Measurements from ENCODE around the gene ENAH. TPM values are rescaled to one million over a fixed set of nuclear protein-coding genes. Genes with fewer than 3 reads are reported as not detected.
"Not testable (repeated sequence)": the region's sequence is repeated elsewhere in the genome, so short reads cannot be mapped to it uniquely, and the experiment has no call there.

The ENAH gene
- total RNA-seq, 1 donor from 2014 or later, result 749 TPM

DNA sequence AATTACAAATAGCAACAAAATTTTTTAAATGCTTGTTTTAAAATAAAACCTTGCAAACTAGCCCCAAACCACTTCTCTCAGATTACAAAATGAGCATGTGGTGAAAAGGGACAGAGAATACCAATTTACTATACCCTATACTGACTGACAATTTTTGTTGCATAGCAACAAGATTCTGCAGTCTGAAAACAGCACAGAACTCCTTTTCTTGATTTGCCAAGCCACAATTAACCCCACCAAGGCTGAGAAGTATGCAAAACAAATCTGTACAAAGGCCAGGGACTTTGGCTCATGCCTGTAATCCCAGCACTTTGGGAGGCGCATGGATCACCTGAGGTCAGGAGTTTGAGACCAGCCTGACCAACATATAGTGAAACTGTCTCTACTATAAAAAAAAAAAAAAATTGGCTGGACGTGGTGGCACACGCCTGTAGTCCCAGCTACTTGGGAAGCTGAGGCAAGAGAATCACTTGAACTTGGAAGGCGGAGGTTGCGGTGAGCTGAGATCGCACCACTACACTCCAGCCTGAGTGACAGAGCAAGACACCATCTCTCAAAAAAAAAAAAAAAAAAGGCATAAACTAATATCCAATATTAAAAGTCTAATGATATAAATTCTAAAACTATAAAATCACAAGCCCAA lies 21.8 kb downstream of the ENAH start:
- H3K79me2 ChIP-seq (ENCODE audit: insufficient read depth, low read length), result peaks cover 100% of the 10 kb centered on the region
- FAIRE-seq (no peak), DNase-seq (ENCODE audit: low read depth) (peak; percentile 56)
- H3K9me3 Mint-ChIP-seq (ENCODE audit: unreplicated experiment), result no peaks in the 10 kb centered on the region
- no peaks in the 10 kb centered on the region for H3K9me3 ChIP-seq (ENCODE audit: insufficient read depth, low read depth, low read length)
- H3K9ac ChIP-seq (ENCODE audit: low read length), result no peak overlapping the region
- no peaks in the 10 kb centered on the region for H3K27me3 ChIP-seq (ENCODE audit: insufficient read depth, low read length)
- H3K27ac Mint-ChIP-seq (ENCODE audit: unreplicated experiment), result peak overlapping the region; percentile 77
- H3K4me3 Mint-ChIP-seq (ENCODE audit: unreplicated experiment), result peak overlapping the region; percentile 20
- H4K20me1 ChIP-seq (ENCODE audit: insufficient read depth, low read length), result peaks cover 92% of the 10 kb centered on the region
- H3K4me3 ChIP-seq (ENCODE audit: insufficient read depth, low read depth, low read length), result no peak overlapping the region
- peaks cover 69% of the 10 kb centered on the region for H3K4me1 Mint-ChIP-seq (ENCODE audit: low read depth, unreplicated experiment)
- H3K27ac ChIP-seq (ENCODE audit: low read depth, low read length), result no peak overlapping the region
- no peaks in the 10 kb centered on the region for H3K36me3 ChIP-seq (ENCODE audit: insufficient read depth, low read length)
- TF ChIP-seq, protein P1, sequence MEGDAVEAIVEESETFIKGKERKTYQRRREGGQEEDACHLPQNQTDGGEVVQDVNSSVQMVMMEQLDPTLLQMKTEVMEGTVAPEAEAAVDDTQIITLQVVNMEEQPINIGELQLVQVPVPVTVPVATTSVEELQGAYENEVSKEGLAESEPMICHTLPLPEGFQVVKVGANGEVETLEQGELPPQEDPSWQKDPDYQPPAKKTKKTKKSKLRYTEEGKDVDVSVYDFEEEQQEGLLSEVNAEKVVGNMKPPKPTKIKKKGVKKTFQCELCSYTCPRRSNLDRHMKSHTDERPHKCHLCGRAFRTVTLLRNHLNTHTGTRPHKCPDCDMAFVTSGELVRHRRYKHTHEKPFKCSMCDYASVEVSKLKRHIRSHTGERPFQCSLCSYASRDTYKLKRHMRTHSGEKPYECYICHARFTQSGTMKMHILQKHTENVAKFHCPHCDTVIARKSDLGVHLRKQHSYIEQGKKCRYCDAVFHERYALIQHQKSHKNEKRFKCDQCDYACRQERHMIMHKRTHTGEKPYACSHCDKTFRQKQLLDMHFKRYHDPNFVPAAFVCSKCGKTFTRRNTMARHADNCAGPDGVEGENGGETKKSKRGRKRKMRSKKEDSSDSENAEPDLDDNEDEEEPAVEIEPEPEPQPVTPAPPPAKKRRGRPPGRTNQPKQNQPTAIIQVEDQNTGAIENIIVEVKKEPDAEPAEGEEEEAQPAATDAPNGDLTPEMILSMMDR (IDR thresholded peaks at IDR 0.05; ENCODE audit: insufficient read depth, low read depth, low read length), result no peak
- no peak for TF ChIP-seq EZH2 (IDR thresholded peaks at IDR 0.05; ENCODE audit: insufficient read depth, low read length)
- no peak overlapping the region for H3K4me2 ChIP-seq (ENCODE audit: low read length)
- H3K4me1 ChIP-seq (ENCODE audit: insufficient read depth, low read length), result peaks cover 12% of the 10 kb centered on the region
- peaks cover 14% of the 10 kb centered on the region for H3K36me3 Mint-ChIP-seq (ENCODE audit: low read depth, unreplicated experiment)
- no peaks in the 10 kb centered on the region for H3K27me3 Mint-ChIP-seq (ENCODE audit: low read depth, unreplicated experiment)
- no peak overlapping the region for H2AFZ ChIP-seq (ENCODE audit: low read depth, low read length)

DNA sequence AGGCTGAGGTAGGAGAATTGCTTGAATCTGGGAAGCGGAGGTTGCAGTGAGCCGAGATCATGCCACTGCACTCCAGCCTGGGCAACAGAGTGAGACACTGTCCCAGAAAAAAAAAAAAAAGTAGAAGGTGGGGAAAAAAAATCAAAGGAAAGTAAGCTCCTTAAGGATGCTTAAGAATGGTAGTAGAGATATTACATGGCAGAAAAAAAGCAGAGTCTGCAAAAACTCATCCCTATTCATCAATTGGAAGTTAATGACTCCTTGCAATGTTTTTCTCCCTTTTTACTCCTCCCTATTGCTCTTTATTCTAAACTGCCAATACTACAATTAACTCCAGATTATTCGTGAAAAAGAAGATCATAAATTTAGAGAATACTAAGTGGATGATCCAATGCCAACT lies 23.4 kb downstream of the ENAH start:
- Histone ChIP-seq H3K9me3 (ENCODE audit: insufficient read depth, low read depth, low read length) (no peaks in the 10 kb centered on the region), H3K27ac (ENCODE audit: low read depth, low read length) (no peak overlapping the region), H3K9ac (ENCODE audit: low read length) (no peak overlapping the region), H2AFZ (ENCODE audit: low read depth, low read length) (no peak overlapping the region), H3K36me3 (ENCODE audit: insufficient read depth, low read length) (no peaks in the 10 kb centered on the region), H3K27me3 (ENCODE audit: insufficient read depth, low read length) (no peaks in the 10 kb centered on the region), H3K4me2 (ENCODE audit: low read length) (no peak overlapping the region), H4K20me1 (ENCODE audit: insufficient read depth, low read length) (peaks cover 92% of the 10 kb centered on the region), H3K4me1 (ENCODE audit: insufficient read depth, low read length) (peaks cover 14% of the 10 kb centered on the region), H3K4me3 (ENCODE audit: insufficient read depth, low read depth, low read length) (no peak overlapping the region), H3K79me2 (ENCODE audit: insufficient read depth, low read length) (peaks cover 100% of the 10 kb centered on the region)
- Mint-ChIP-seq H3K4me3 (ENCODE audit: unreplicated experiment) (no peak overlapping the region), H3K36me3 (ENCODE audit: low read depth, unreplicated experiment) (peaks cover 17% of the 10 kb centered on the region), H3K4me1 (ENCODE audit: low read depth, unreplicated experiment) (peaks cover 72% of the 10 kb centered on the region), H3K9me3 (ENCODE audit: unreplicated experiment) (no peaks in the 10 kb centered on the region), H3K27ac (ENCODE audit: unreplicated experiment) (no peak overlapping the region), H3K27me3 (ENCODE audit: low read depth, unreplicated experiment) (no peaks in the 10 kb centered on the region)
- FAIRE-seq (no peak), DNase-seq (ENCODE audit: low read depth) (no peak)
- TF ChIP-seq EZH2 (IDR thresholded peaks at IDR 0.05; ENCODE audit: insufficient read depth, low read length), result no peak
- TF ChIP-seq, protein P1 (IDR thresholded peaks at IDR 0.05; ENCODE audit: insufficient read depth, low read depth, low read length), result no peak

DNA sequence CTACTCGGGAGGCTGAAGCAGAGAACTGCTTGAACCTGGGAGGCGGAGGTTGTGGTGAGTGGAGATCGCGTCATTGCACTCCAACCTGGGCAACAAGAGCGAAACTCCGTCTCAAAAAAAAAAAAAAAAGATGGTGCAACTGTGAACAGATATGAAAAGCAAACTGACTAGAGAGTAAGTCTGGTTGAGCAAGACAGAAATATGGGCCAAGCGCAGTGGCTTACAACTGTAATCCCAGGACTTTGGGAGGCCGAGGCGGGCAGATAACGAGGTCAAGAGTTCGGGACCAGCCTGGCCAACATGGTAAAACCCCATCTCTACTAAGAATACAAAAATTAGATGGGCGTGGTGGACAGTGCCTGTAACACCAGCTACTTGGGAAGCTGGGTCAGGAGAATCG lies 24.1 kb downstream of the ENAH start:
- H3K4me1 Mint-ChIP-seq (ENCODE audit: low read depth, unreplicated experiment), result peaks cover 71% of the 10 kb centered on the region
- not testable (repeated sequence) for H3K36me3 ChIP-seq (ENCODE audit: insufficient read depth, low read length); H3K4me3 Mint-ChIP-seq (ENCODE audit: unreplicated experiment); H2AFZ ChIP-seq (ENCODE audit: low read depth, low read length); FAIRE-seq; H3K9me3 ChIP-seq (ENCODE audit: insufficient read depth, low read depth, low read length); H3K9me3 Mint-ChIP-seq (ENCODE audit: unreplicated experiment); H3K4me2 ChIP-seq (ENCODE audit: low read length); DNase-seq (ENCODE audit: low read depth); H3K27ac ChIP-seq (ENCODE audit: low read depth, low read length); H3K4me3 ChIP-seq (ENCODE audit: insufficient read depth, low read depth, low read length); H3K27me3 Mint-ChIP-seq (ENCODE audit: low read depth, unreplicated experiment); H3K9ac ChIP-seq (ENCODE audit: low read length); H3K27me3 ChIP-seq (ENCODE audit: insufficient read depth, low read length)
- peaks cover 90% of the 10 kb centered on the region for H4K20me1 ChIP-seq (ENCODE audit: insufficient read depth, low read length)
- peaks cover 100% of the 10 kb centered on the region for H3K79me2 ChIP-seq (ENCODE audit: insufficient read depth, low read length)
- peaks cover 17% of the 10 kb centered on the region for H3K36me3 Mint-ChIP-seq (ENCODE audit: low read depth, unreplicated experiment)
- H3K4me1 ChIP-seq (ENCODE audit: insufficient read depth, low read length), result peaks cover 14% of the 10 kb centered on the region
- H3K27ac Mint-ChIP-seq (ENCODE audit: unreplicated experiment), result peak overlapping the region; percentile 62
